T-cell (primary cell): ENCODE results near the gene AP5S1. TPM values are rescaled to one million over a fixed set of nuclear protein-coding genes. Genes with fewer than 3 reads are reported as not detected.
"Not testable (repeated sequence)": the region's sequence is repeated elsewhere in the genome, so short reads cannot be mapped to it uniquely, and the experiment has no call there.

Experiments used
- ATAC-seq, 4 experiments: fragments of 200-7000 bp in 3 of 4; fragments of 150-1000 bp in 1 of 4; cut with Tn5 transposase; replicated peaks in 1 of 4; 1 replicate in 3 of 4; 2 replicates in 1 of 4; pipeline ENCODE4 v1.10.0; 2021; ENCODE audit warnings: moderate library complexity in 3 of 4, mild to moderate bottlenecking in 2 of 4, moderate number of reproducible peaks in 1 of 4
- CTCF ChIA-PET, 2 donors: fragments of 300-600 bp; sonication (Branson Sonifier 250); formaldehyde crosslinking; loops; one replicate each; lab custom pipeline; 2022; ENCODE audit warnings: antibody characterized with exemption in 2 of 2; lab: Charles Lee
- POLR2A ChIA-PET, 2 donors: fragments of 300-600 bp; sonication (Branson Sonifier 250); formaldehyde crosslinking; loops; one replicate each; lab custom pipeline; 2022; ENCODE audit warnings: antibody characterized with exemption in 2 of 2; lab: Charles Lee
- DNase-seq, 35 experiments: peaks; one replicate each; pipeline versions ENCODE4 v3.0.0 to v3.0.0-alpha.2; 2013 to 2023
- H3K27ac ChIP-seq: one replicate; pipeline ENCODE4 v1.5.1; 2013; ENCODE audit warnings: low read length
- H3K27me3 ChIP-seq, 2 experiments: replicated peaks in 1 of 2; 1 replicate in 1 of 2; 2 replicates in 1 of 2; pipeline versions ENCODE4 v1.6.1 to v1.7.0; 2013; ENCODE audit warnings: low read length in 1 of 2, mixed read lengths in 1 of 2; ENCODE audit not compliant: control insufficient read depth in 2 of 2, insufficient read depth in 2 of 2; ENCODE audit errors: extremely low read depth in 1 of 2
- H3K36me3 ChIP-seq, 2 donors: 1 replicate in 1 of 2; 2 replicates in 1 of 2; pipeline versions ENCODE4 v1.6.1 to v1.7.0; 2013; ENCODE audit warnings: low read length in 1 of 2; ENCODE audit not compliant: control insufficient read depth in 2 of 2, insufficient read depth in 1 of 2; ENCODE audit errors: extremely low read depth in 1 of 2
- H3K4me1 ChIP-seq, 2 experiments: 1 replicate in 1 of 2; 2 replicates in 1 of 2; pipeline versions ENCODE4 v1.6.1 to v1.7.0; 2013; ENCODE audit warnings: low read length in 2 of 2, mixed read lengths in 1 of 2; ENCODE audit not compliant: insufficient read depth in 2 of 2, control insufficient read depth in 1 of 2; ENCODE audit errors: extremely low read depth in 1 of 2
- H3K4me3 ChIP-seq, 2 donors: 1 replicate in 1 of 2; 2 replicates in 1 of 2; pipeline versions ENCODE4 v1.5.1 to v1.7.0; 2013; ENCODE audit warnings: mild to moderate bottlenecking in 2 of 2, low read length in 1 of 2, moderate library complexity in 1 of 2; ENCODE audit not compliant: control insufficient read depth in 1 of 2; ENCODE audit errors: extremely low read depth in 1 of 2
- H3K9me3 ChIP-seq: 2 replicates; pipeline ENCODE4 v1.7.0; 2013
- H3K27ac Mint-ChIP-seq, 2 donors: one replicate each; pipeline ENCODE4 v1.8.0; 2020 to 2021; ENCODE audit warnings: mild to moderate bottlenecking in 2 of 2, mixed read lengths in 2 of 2
- H3K27me3 Mint-ChIP-seq, 2 donors: one replicate each; pipeline ENCODE4 v1.8.0; 2021 to 2022; ENCODE audit warnings: mixed read lengths in 2 of 2
- H3K36me3 Mint-ChIP-seq: one replicate; pipeline ENCODE4 v1.8.0; 2021; ENCODE audit warnings: mixed read lengths
- H3K4me1 Mint-ChIP-seq, 3 donors: one replicate each; pipeline ENCODE4 v1.8.0; 2020 to 2022; ENCODE audit warnings: mixed read lengths in 3 of 3, mild to moderate bottlenecking in 1 of 3
- H3K4me3 Mint-ChIP-seq, 3 donors: one replicate each; pipeline ENCODE4 v1.8.0; 2020 to 2022; ENCODE audit warnings: mild to moderate bottlenecking in 3 of 3, mixed read lengths in 3 of 3, moderate library complexity in 3 of 3
- H3K9me3 Mint-ChIP-seq, 3 donors: one replicate each; pipeline ENCODE4 v1.8.0; 2020 to 2022; ENCODE audit warnings: mixed read lengths in 3 of 3
- WGBS: methylation state at CpG from one replicate; pipeline ENCODE4 v1.1.5; 2013; ENCODE audit warnings: missing lambda C conversion rate; ENCODE audit not compliant: insufficient coverage; 5-methylcytosine and 5-hydroxymethylcytosine counted together
- total RNA-seq, 35 experiments: library from RNA in 6 of 35; stranded (reverse) in 6 of 35; fragments of 120-200 nt in 1 of 35; gene quantifications; one replicate each; pipeline versions ENCODE4 v1.2.1 to v1.2.4 and lab custom pipeline; 2013 to 2026

The AP5S1 gene
- total RNA-seq, 5 donors from 2014 or later (not counting 1 experiment from before 2014, with no cell fraction given), result 11.5 to 17.3 (median 14.4) TPM

DNA sequence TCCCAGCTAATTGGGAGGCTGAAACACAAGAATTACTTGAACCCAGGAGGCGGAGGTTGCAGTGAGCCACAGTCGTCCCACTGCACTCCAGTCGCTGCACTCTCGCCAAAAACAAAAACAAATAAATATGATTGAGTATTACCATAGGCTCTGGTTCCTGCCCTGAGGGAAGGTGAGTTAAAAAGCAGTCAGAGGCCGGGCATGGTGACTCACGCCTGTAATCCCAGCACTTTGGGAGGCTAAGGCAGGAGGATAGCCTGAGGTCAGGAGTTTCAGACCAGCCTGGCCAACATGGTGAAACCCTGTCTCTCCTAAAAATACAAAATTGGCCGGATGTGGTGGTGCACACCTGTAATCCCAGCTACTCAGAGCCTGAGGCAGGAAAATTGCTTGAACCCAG lies 19.9 kb downstream of the AP5S1 start:
- CTCF ChIA-PET, H3K9me3 ChIP-seq, DNase-seq, H3K9me3 Mint-ChIP-seq, H3K36me3 ChIP-seq, H3K27ac Mint-ChIP-seq, H3K36me3 Mint-ChIP-seq, H3K27ac ChIP-seq, H3K4me1 ChIP-seq, ATAC-seq, H3K27me3 ChIP-seq, H3K27me3 Mint-ChIP-seq, H3K4me3 ChIP-seq, H3K4me3 Mint-ChIP-seq, POLR2A ChIA-PET: not testable (repeated sequence)
- peaks cover under 1 to 10% (median 5%) of the 10 kb centered on the region in 3 donors for H3K4me1 Mint-ChIP-seq
- no CpG with 5 or more reads among the region's 7 CpGs for WGBS

DNA sequence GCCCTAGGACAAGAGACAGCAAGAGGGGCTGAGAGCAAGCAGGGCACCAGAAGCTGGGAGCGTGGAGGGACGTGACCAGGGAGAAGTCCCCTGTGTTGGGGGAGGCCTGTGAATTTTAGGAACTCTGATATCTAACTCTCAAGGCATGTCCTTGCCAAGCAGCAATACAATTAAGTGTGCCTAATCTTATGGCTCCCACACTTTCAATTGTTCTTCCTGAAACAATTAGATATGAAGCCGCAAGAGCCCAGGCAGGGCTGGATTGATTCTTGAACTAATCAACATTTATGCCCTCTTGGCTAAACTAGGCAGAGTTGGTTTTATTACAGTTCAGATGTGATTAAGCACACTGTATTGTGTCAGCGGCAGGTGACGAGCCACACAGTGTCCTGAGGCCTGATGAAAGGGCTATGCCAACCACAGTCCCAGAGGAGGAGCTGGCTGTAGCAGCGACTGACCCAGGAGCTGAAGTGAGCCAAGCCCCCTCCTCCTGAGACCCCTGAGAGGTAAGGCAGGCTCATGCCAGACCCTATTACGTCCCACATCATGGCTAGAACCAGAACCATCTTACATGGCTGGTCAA lies 22.1 kb downstream of the AP5S1 start:
- ChIA-PET CTCF (no interaction called here), POLR2A (no interaction called here)
- Histone ChIP-seq H3K36me3 (no peaks in the 10 kb centered on the region), H3K27ac (no peak overlapping the region), H3K4me3 (no peak overlapping the region), H3K9me3 (no peaks in the 10 kb centered on the region), H3K27me3 (no peaks in the 10 kb centered on the region), H3K4me1 (peaks cover 7 to 16% of the 10 kb centered on the region in 2 experiments)
- Mint-ChIP-seq H3K4me3 (no peak overlapping the region), H3K4me1 (peaks cover 6 to 14% (median 14%) of the 10 kb centered on the region in 3 donors), H3K27me3 (no peaks in the 10 kb centered on the region), H3K36me3 (no peaks in the 10 kb centered on the region), H3K9me3 (no peaks in the 10 kb centered on the region), H3K27ac (no peak overlapping the region)
- no peak for ATAC-seq
- DNase-seq, result no peak
- 100% methylated on average over 4 of the region's 7 CpGs for WGBS

DNA sequence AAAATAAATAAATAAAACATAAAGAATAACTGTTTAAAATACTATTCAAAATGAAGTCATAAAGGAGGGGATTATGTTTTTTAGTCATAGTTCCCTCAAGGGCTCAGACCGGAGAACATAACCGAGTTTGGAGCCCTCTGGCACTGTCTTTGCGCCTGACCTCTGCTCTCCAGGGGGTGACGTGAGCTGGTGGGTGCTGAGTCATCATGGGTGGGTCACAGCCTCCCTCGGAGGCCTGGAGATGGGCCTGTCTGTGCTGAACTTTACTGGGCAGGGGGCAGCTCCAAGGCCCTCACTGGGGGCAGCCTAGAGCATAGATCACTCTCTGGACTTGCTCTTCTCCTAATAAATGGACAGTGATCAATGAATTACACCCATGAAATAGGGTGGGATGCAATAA lies 23.1 kb downstream of the AP5S1 start:
- Mint-ChIP-seq H3K27me3 (no peaks in the 10 kb centered on the region), H3K27ac (no peak overlapping the region), H3K36me3 (no peaks in the 10 kb centered on the region), H3K4me3 (no peak overlapping the region), H3K9me3 (no peaks in the 10 kb centered on the region), H3K4me1 (peaks cover 17 to 24% (median 23%) of the 10 kb centered on the region in 3 donors)
- WGBS, result 61% methylated on average over 3 of the region's 5 CpGs
- no peaks in the 10 kb centered on the region for H3K36me3 ChIP-seq
- ChIA-PET POLR2A (no interaction called here), CTCF (no interaction called here)
- no peak overlapping the region for H3K27ac ChIP-seq
- H3K27me3 ChIP-seq, result no peaks in the 10 kb centered on the region
- H3K4me1 ChIP-seq, result peaks cover 7 to 26% of the 10 kb centered on the region in 2 experiments
- DNase-seq (no peak), ATAC-seq (no peak)
- no peak overlapping the region for H3K4me3 ChIP-seq
- H3K9me3 ChIP-seq, result no peaks in the 10 kb centered on the region

DNA sequence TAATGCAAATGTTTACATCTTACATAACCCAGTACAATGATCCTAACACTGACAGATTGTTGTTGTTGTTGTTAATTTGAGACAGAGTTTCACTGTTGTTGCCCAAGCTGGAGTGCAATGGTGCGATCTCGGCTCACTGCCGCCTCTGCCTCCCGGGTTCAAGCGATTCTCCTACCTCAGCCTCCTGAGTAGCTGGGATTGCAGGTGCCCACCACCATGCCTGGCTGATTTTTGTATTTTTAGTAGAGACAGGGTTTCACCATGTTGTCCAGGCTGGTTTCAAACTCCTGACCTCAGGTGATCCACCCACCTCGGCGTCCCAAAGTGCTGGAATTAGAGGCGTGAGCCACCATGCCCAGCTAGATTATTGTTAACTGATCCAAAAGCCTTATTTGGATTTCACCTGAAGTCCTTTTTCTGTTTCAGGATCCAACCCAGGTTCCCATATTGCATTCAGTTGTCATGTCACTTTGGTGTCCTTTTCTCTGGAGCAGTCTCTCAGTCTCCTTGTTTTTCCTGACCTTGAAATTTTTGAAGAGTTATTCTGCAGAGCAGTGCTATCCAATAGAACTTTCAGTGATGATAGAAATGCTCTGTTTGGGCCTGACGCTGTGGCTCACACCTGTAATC lies 23.8 kb downstream of the AP5S1 start:
- H3K4me3 ChIP-seq, POLR2A ChIA-PET, H3K9me3 Mint-ChIP-seq, CTCF ChIA-PET, H3K4me3 Mint-ChIP-seq, H3K27ac ChIP-seq, DNase-seq, H3K27ac Mint-ChIP-seq, H3K36me3 ChIP-seq, H3K27me3 ChIP-seq, H3K9me3 ChIP-seq, H3K27me3 Mint-ChIP-seq, ATAC-seq, H3K36me3 Mint-ChIP-seq: not testable (repeated sequence)
- peaks cover 23 to 29% (median 26%) of the 10 kb centered on the region in 3 donors for H3K4me1 Mint-ChIP-seq
- H3K4me1 ChIP-seq, result peaks cover 4 to 31% of the 10 kb centered on the region in 2 experiments
- 97% methylated on average over 3 of the region's 9 CpGs for WGBS

DNA sequence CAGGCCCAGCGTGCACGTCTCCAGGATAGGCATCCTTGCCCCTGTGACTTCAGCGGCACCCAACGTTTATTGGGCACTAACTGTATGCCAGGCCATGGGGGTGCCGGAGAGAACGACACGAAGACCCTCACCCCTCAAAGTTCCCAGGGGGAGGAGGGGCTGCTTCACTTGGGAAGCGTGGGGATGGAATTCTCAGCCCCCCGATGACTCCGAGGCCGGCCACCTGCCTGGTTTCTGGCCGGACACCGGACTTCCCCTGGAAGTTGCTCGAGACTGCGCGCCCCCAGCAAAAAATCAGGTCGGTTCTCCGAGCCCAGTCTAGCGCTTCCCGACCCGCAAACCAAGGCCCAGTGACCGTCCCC lies 26.0 kb downstream of the AP5S1 start:
- no peaks in the 10 kb centered on the region for H3K36me3 Mint-ChIP-seq
- POLR2A ChIA-PET, result no interaction called here
- peak overlapping the region; percentile 80 to 91 for H3K27ac Mint-ChIP-seq
- H3K4me3 Mint-ChIP-seq, result peak overlapping the region; percentile 85 to 90 (median 86)
- no peaks in the 10 kb centered on the region for H3K9me3 Mint-ChIP-seq
- H3K9me3 ChIP-seq, result no peaks in the 10 kb centered on the region
- no peaks in the 10 kb centered on the region for H3K27me3 Mint-ChIP-seq
- H3K4me3 ChIP-seq, result peak overlapping the region; percentile 73 to 98
- ATAC-seq (peak in 1 of 4 experiments; percentile 8), DNase-seq (peak in 4 of 35 experiments; percentile 10 to 76 (median 38))
- no peaks in the 10 kb centered on the region for H3K36me3 ChIP-seq
- H3K4me1 Mint-ChIP-seq, result peaks cover 27 to 31% (median 27%) of the 10 kb centered on the region in 3 donors
- H3K27ac ChIP-seq, result peak overlapping the region; percentile 84
- peaks cover 2 to 27% of the 10 kb centered on the region in 2 experiments for H3K4me1 ChIP-seq
- H3K27me3 ChIP-seq, result no peaks in the 10 kb centered on the region
- CTCF ChIA-PET, result no interaction called here
- 0% methylated on average over 17 of the region's 22 CpGs for WGBS

DNA sequence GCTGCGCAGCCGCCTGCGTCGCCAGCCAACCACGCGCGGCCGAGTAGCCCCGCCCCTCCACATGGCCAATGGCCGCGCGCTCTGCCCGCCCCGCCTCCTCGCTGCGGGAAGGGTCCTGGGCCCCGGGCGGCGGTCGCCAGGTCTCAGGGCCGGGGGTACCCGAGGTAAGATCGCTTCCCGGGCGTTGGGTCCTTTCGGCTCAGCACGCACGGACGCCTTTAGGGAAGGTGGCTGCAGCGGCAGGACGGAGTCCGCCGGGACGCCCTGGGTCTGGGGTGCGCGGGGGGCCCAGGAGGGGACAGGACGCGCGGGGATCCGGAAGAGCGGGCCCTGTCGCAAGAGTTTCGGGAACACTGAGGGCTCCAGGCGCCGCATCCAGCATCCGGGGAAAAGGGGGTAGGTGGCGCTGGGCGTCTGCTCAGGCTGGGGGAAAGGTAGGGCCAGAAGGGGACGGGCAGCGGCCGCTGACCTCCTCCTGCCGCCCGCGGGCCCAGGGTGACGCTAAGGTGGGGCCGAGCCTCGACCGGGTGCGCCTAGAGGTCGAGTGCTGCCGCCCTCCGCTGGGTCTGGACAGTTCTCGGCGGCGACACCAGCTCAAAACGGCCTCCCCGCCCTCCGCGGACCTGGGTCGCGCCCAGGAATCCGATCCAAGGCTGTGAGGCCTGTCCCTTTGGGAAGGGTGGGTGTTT lies 26.5 kb downstream of the AP5S1 start, which contains the start of gene MAVS:
TSS of gene MAVS (plus strand) at position 95 of the 689 bp plus-strand sequence. CDS start 7,791 bp downstream, outside the sequence.
- H3K27ac Mint-ChIP-seq, result peak within 1 kb of the TSS; percentile 80 to 91
- DNase-seq (peak in 33 of 35 experiments; percentile 61 to 91 (median 78)), ATAC-seq (peak; percentile 99 to 100 (median 99))
- H3K36me3 Mint-ChIP-seq, result no peaks in the 10 kb centered on the region
- Histone ChIP-seq H3K27ac (peak within 1 kb of the TSS; percentile 84), H3K4me1 (peaks cover 2 to 27% of the 10 kb centered on the region in 2 experiments), H3K4me3 (peak within 1 kb of the TSS; percentile 73 to 98), H3K9me3 (no peaks in the 10 kb centered on the region), H3K27me3 (no peaks in the 10 kb centered on the region), H3K36me3 (no peaks in the 10 kb centered on the region)
- ChIA-PET CTCF (no interaction called here), POLR2A (no interaction called here)
- H3K4me1 Mint-ChIP-seq, result peaks cover 27 to 31% (median 27%) of the 10 kb centered on the region in 3 donors
- no peaks in the 10 kb centered on the region for H3K27me3 Mint-ChIP-seq
- H3K4me3 Mint-ChIP-seq, result peak within 1 kb of the TSS; percentile 85 to 90 (median 86)
- no peaks in the 10 kb centered on the region for H3K9me3 Mint-ChIP-seq
- under 1% methylated on average over 65 of the region's 72 CpGs for WGBS
